ENCODE measurements around the gene MBD2. TPM values are rescaled to one million over a fixed set of nuclear protein-coding genes. Genes with fewer than 3 reads are reported as not detected.

The MBD2 gene
- total and polyA plus RNA-seq, 4 donors = 9.2 to 16.2 (median 11.4) TPM

GRCh38 chr18:54239601-54240000, 15.1 kb upstream of the MBD2 start:
- Histone ChIP-seq H3K27me3 (ENCODE audit: control insufficient read depth in 4 of 4, insufficient read depth in 4 of 4, low read length in 3 of 4) (no peaks in the 10 kb centered on the region), H3K27ac (ENCODE audit: low read depth in 1 of 2, low read length in 2 of 2) (no peak overlapping the region), H3K36me3 (ENCODE audit: control insufficient read depth in 4 of 4, insufficient read depth in 3 of 4, low read depth in 1 of 4, low read length in 3 of 4) (no peaks in the 10 kb centered on the region), H3K9ac (ENCODE audit: low read depth in 1 of 2, low read length in 2 of 2) (no peak overlapping the region), H3K4me1 (ENCODE audit: control insufficient read depth in 4 of 4, insufficient read depth in 4 of 4, low read length in 3 of 4) (peaks cover 0 to 8% (median 7%) of the 10 kb centered on the region in 4 donors), H3K9me3 (ENCODE audit: control insufficient read depth in 4 of 4, low read length in 3 of 4) (no peaks in the 10 kb centered on the region), H3K4me3 (ENCODE audit: low read depth in 1 of 3, low read length in 3 of 3) (no peak overlapping the region)
- DNase-seq (ENCODE audit: low spot score) = no peak
- WGBS = 72% methylated on average over 2 of the region's 2 CpGs
- TF ChIP-seq SP1 (IDR thresholded peaks at IDR 0.05) (no peak), ZBTB33 (IDR thresholded peaks at IDR 0.05) (no peak), REST (IDR thresholded peaks at IDR 0.05) (no peak), YY1 (IDR thresholded peaks at IDR 0.05) (no peak), CTCF (IDR thresholded peaks at IDR 0.05; ENCODE audit: low read depth, low read length, missing input control) (no peak), HNF4A (conservative IDR thresholded peaks at IDR 0.05) (no peak), FOXA2 (IDR thresholded peaks at IDR 0.05) (no peak), GABPA (IDR thresholded peaks at IDR 0.05 in 1 of 2, conservative IDR thresholded peaks at IDR 0.05 in 1 of 2) (no peak), RXRA (IDR thresholded peaks at IDR 0.05) (no peak), ATF3 (IDR thresholded peaks at IDR 0.05) (no peak), MAX (IDR thresholded peaks at IDR 0.05) (no peak), RAD21 (IDR thresholded peaks at IDR 0.05) (no peak), FOXA1 (IDR thresholded peaks at IDR 0.05) (no peak), EGR1 (IDR thresholded peaks at IDR 0.05; ENCODE audit: low read depth in 2 of 2) (no peak), TAF1 (conservative IDR thresholded peaks at IDR 0.05) (no peak), NR2F2 (IDR thresholded peaks at IDR 0.05) (no peak), JUND (IDR thresholded peaks at IDR 0.05) (no peak), HNF4G (IDR thresholded peaks at IDR 0.05) (no peak)

All from liver (tissue), 9 donors.